AG04450 (cell line): ENCODE results near the gene KIF26B. TPM values are rescaled to one million over a fixed set of nuclear protein-coding genes. Genes with fewer than 3 reads are reported as not detected.

Experiments
- CTCF ChIA-PET: fragments of 300-600, 350-600 bp; formaldehyde crosslinking; extraction: SDS; loops from one replicate; lab custom pipeline; 2022; ENCODE audit warnings: antibody characterized with exemption, inconsistent platforms; lab: Charles Lee
- POLR2A ChIA-PET: fragments of 350-600 bp; formaldehyde crosslinking; extraction: SDS; loops from one replicate; lab custom pipeline; 2021; ENCODE audit warnings: antibody characterized with exemption, inconsistent platforms; lab: Yijun Ruan, JAX
- DNase-seq: peaks from one replicate; pipeline ENCODE4 v3.0.0-alpha.2; 2011; ENCODE audit warnings: low read depth, low spot score
- H3K27ac ChIP-seq: one replicate; pipeline ENCODE4 v1.5.1; 2012; ENCODE audit warnings: low read depth, low read length, control low read depth
- H3K27me3 ChIP-seq: one replicate; pipeline ENCODE4 v1.6.0; 2012; ENCODE audit warnings: low read length; ENCODE audit not compliant: control insufficient read depth, insufficient read depth
- H3K4me3 ChIP-seq: 2 replicates; pipeline ENCODE4 v1.5.1; 2011; ENCODE audit warnings: mild to moderate bottlenecking, low read depth, low read length, control low read depth
- H3K9me3 ChIP-seq: 2 replicates; pipeline ENCODE4 v1.5.1; 2012; ENCODE audit warnings: low read length; ENCODE audit not compliant: control insufficient read depth, insufficient read depth
- CTCF ChIP-seq: IDR thresholded peaks from 2 replicates; pipeline ENCODE4 v1.5.1; 2011; ENCODE audit warnings: low read depth, low read length, control low read depth, inconsistent platforms
- polyA plus RNA-seq: library from polyadenylated mRNA; depleted of rRNA; stranded (reverse); fragments of >200 nt; gene quantifications from 2 replicates; pipeline ENCODE4 v1.2.3, GENCODE V29; 2011

KIF26B gene
- polyA plus RNA-seq, 1 experiment = 2.4 TPM

GRCh38 chr1:245406426-245406825 lies 251.6 kb downstream of the KIF26B start:
- CTCF ChIA-PET = no interaction called here
- POLR2A ChIA-PET = no interaction called here

GRCh38 chr1:245407983-245408382 lies 253.2 kb downstream of the KIF26B start:
- POLR2A ChIA-PET = no interaction called here
- CTCF ChIA-PET = no interaction called here
- no peak for DNase-seq
- H3K4me3 ChIP-seq = no peak overlapping the region
- TF ChIP-seq CTCF = no peak
- no peaks in the 10 kb centered on the region for H3K27me3 ChIP-seq
- no peak overlapping the region for H3K27ac ChIP-seq
- no peaks in the 10 kb centered on the region for H3K9me3 ChIP-seq

More at GRCh38 chr1:245406426-245406825, 251.6 kb downstream of the KIF26B start:
- no peak for DNase-seq
- Histone ChIP-seq H3K4me3 (no peak overlapping the region), H3K27me3 (no peaks in the 10 kb centered on the region), H3K27ac (no peak overlapping the region), H3K9me3 (no peaks in the 10 kb centered on the region)
- no peak for TF ChIP-seq CTCF

GRCh38 chr1:245409341-245410195 lies 254.8 kb downstream of the KIF26B start:
- no peak for DNase-seq
- Histone ChIP-seq H3K27me3 (no peaks in the 10 kb centered on the region), H3K4me3 (no peak overlapping the region), H3K9me3 (no peaks in the 10 kb centered on the region), H3K27ac (no peak overlapping the region)
- ChIA-PET POLR2A (no interaction called here), CTCF (interaction anchor here (0.7 kb wide), 1 partner anchor 28 kb away, joined by 3 read pairs; no protein-coding TSS in a partner anchor)
- TF ChIP-seq CTCF = no peak

GRCh38 chr1:245411245-245412036 lies 256.7 kb downstream of the KIF26B start:
- peak; percentile 18 for DNase-seq
- TF ChIP-seq CTCF = no peak
- Histone ChIP-seq H3K4me3 (no peak overlapping the region), H3K9me3 (no peaks in the 10 kb centered on the region), H3K27ac (no peak overlapping the region), H3K27me3 (no peaks in the 10 kb centered on the region)
- ChIA-PET CTCF (no interaction called here), POLR2A (no interaction called here)

GRCh38 chr1:245412306-245412705 lies 257.5 kb downstream of the KIF26B start:
- no peak overlapping the region for H3K27ac ChIP-seq
- no peaks in the 10 kb centered on the region for H3K27me3 ChIP-seq
- H3K4me3 ChIP-seq = no peak overlapping the region
- CTCF ChIA-PET = no interaction called here
- DNase-seq = no peak
- TF ChIP-seq CTCF = no peak
- H3K9me3 ChIP-seq = no peaks in the 10 kb centered on the region
- POLR2A ChIA-PET = no interaction called here
